Measurements from ENCODE around the gene INF2.

DNA sequence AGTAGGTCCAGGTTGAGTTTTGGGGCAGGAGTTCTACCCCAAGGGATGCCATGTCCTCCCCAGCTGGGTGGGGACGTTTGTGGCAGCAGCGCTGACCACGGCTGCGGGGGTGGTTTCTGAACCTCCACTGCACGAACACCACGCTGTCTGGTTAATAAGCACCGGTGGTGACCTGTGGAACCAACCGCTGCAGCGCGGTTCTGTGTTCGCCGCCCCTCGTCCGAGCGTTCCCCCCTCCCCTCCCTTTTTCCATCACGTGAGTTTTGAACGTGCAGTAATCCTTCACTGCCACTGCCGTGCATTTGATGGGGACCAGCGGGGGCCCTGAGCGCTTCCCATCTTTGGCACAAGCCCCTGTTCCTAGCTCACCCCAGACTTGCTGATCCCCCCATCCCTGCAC is 28.2 kb downstream of the INF2 start:
- TF ChIP-seq CTCF (IDR thresholded peaks at IDR 0.05; ENCODE audit: low read length) (no peak), EZH2 (IDR thresholded peaks at IDR 0.05; ENCODE audit: borderline replicate concordance, low read length) (no peak)
